ENCODE measurements around the gene DPYD.

DPYD gene

DNA sequence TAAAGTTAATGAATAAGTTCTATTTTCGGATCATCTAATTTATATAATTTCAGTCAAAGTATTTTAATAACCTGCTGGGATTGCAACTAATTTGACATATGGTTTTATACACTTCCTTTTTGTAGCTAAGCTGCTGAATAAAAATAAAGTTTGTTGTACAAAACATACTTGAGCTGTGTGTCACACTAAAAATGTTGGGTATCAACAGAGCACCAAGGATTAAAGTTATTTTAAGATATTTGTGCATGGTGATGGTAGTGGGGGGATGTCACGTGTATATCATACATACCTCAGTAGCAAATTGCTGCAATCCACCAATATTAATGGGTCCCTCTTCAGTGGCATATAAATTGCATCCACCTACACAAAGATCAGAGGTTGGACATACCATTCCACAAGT is 199.6 kb downstream of the DPYD start:
- peaks cover 7% of the 10 kb centered on the region for H3K9me3 Mint-ChIP-seq
- H3K27me3 Mint-ChIP-seq (ENCODE audit: low read depth): no peaks in the 10 kb centered on the region
- DNase-seq (ENCODE audit: low spot score): no peak
- no peak overlapping the region for H3K27ac Mint-ChIP-seq
- H3K4me1 Mint-ChIP-seq (ENCODE audit: low read depth): no peaks in the 10 kb centered on the region
- no peak overlapping the region for H3K4me3 Mint-ChIP-seq
- peaks cover 14% of the 10 kb centered on the region for H3K36me3 Mint-ChIP-seq (ENCODE audit: low read depth)

DNA sequence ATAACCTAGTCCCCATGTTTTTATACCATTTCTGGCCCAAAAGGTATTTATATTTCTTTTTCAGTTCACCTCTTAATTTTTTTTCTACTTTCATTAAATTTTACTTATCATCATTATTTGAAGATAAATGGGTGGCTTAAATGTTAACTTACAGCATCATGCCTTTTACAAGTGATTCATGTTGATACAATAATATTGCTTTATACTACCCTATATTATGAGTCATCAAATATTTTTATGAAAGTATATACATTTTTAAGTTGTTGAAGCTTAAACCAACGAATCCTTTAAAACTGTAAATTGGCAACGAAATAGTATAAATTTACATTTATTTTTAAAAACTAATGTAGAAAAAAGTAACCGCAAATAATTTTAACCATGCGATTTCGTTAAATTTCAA is 207.9 kb downstream of the DPYD start:
- Mint-ChIP-seq H3K9me3 (peaks cover 5% of the 10 kb centered on the region), H3K27ac (no peak overlapping the region), H3K36me3 (ENCODE audit: low read depth) (peaks cover 6% of the 10 kb centered on the region), H3K4me3 (no peak overlapping the region), H3K27me3 (ENCODE audit: low read depth) (no peaks in the 10 kb centered on the region), H3K4me1 (ENCODE audit: low read depth) (no peaks in the 10 kb centered on the region)
- DNase-seq (ENCODE audit: low spot score): no peak

DNA sequence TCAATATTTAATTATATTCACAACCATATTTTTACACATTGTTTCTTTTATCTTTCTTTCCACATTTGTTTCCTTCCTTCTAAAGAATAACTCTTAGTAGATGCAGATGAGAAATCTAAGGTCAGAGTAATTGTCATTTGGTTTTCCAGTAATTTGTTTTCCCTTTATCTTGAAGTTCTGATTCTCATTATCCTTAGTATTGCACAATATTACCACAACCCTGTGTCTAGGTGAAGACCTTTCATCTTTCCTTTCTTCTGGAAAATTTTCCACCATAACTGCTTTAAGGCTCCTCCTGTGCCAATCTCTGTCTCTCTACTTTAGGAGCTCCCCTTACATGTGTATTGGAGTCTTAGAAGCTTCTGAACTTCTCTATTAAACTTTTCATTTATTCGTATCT is 209.0 kb downstream of the DPYD start:
- no peak overlapping the region for H3K4me3 Mint-ChIP-seq
- no peak for DNase-seq (ENCODE audit: low spot score)
- H3K27ac Mint-ChIP-seq: no peak overlapping the region
- H3K9me3 Mint-ChIP-seq: no peaks in the 10 kb centered on the region
- H3K36me3 Mint-ChIP-seq (ENCODE audit: low read depth): no peaks in the 10 kb centered on the region
- H3K4me1 Mint-ChIP-seq (ENCODE audit: low read depth): no peaks in the 10 kb centered on the region
- H3K27me3 Mint-ChIP-seq (ENCODE audit: low read depth): no peaks in the 10 kb centered on the region

DNA sequence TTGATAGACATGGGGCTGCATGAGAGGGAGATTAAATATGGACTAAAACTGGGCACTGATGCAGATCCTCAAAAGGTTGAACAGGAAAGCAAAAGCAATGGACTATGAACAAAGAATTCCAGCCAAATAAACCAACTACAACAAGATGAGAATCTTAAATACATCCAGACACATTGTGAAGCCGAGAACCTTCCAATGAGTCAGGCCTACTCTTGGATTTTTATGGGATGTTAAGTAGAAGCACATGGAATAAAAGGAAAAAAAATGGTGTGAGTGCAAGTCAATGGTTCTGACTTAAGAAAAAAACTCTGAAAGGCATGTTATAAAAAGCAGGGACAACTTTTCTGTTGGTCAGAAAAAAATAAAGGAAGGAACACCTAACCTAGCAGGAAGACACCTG is 227.2 kb downstream of the DPYD start:
- DNase-seq (ENCODE audit: low spot score): no peak
- Mint-ChIP-seq H3K36me3 (ENCODE audit: low read depth) (peaks cover 3% of the 10 kb centered on the region), H3K9me3 (no peaks in the 10 kb centered on the region), H3K4me1 (ENCODE audit: low read depth) (no peaks in the 10 kb centered on the region), H3K27ac (no peak overlapping the region), H3K27me3 (ENCODE audit: low read depth) (no peaks in the 10 kb centered on the region), H3K4me3 (no peak overlapping the region)

DNA sequence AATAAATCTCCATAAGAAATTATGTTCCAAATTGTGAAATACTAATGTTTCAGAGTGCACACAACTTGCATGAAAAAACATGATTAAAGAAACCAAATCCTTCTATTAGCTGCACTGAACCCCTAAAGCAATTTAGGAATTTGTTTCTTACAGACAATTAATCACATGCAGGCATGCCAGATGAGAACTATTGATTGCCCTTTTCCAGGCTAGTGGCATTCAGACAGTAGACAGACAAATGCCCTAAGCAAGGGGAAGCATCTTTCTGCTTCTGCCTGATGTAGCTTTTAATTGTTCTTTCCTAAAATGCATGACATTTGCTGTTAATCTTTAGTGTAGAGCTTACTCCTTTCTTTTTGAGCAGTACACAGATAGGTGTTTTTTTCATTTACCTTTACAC is 229.5 kb downstream of the DPYD start:
- no peak for DNase-seq (ENCODE audit: low spot score)
- H3K27me3 Mint-ChIP-seq (ENCODE audit: low read depth): no peaks in the 10 kb centered on the region
- H3K27ac Mint-ChIP-seq: no peak overlapping the region
- peaks cover 5% of the 10 kb centered on the region for H3K36me3 Mint-ChIP-seq (ENCODE audit: low read depth)
- no peak overlapping the region for H3K4me3 Mint-ChIP-seq
- no peaks in the 10 kb centered on the region for H3K4me1 Mint-ChIP-seq (ENCODE audit: low read depth)
- no peaks in the 10 kb centered on the region for H3K9me3 Mint-ChIP-seq

DNA sequence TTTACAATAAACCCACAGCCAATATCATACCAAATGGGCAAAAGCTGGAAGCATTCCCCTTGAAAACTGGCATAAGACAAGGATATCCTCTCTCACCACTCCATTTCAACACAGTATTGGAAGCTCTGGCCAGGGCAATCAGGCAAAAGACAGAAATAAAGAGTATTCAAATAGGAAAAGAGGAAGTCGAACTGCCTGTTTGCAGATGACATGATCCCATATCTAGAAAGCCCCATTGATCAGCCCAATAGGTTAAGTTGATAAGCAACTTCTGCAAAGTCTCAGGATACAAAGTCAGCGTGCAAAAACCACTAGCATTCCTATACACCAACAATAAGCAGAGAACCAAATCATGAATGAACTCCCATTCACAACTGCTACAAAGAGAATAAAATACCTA is 235.5 kb downstream of the DPYD start:
- Mint-ChIP-seq H3K27me3 (ENCODE audit: low read depth) (no peaks in the 10 kb centered on the region), H3K36me3 (ENCODE audit: low read depth) (peaks cover 6% of the 10 kb centered on the region), H3K4me3 (no peak overlapping the region), H3K9me3 (no peaks in the 10 kb centered on the region), H3K27ac (no peak overlapping the region), H3K4me1 (ENCODE audit: low read depth) (peaks cover 3% of the 10 kb centered on the region)
- DNase-seq (ENCODE audit: low spot score): no peak

DNA sequence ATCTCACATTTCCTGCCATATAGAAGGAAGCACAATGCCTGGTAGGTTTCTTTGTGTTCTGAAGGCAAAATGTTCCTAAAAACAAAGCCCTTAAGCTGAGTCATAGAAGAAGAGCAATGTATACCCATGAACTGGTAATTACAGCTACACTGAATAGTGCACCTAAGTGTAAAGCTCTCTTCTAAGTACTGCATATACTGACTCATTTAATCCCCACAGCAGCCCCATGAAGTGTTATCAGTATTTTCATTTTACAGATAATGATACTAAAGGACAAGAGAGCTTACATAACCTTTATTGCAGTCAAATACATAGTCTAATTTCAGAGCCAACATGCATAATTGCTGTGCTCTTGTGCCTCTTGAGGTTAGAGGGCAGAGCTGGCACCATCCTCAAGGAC is 239.9 kb downstream of the DPYD start:
- no peak for DNase-seq (ENCODE audit: low spot score)

DNA sequence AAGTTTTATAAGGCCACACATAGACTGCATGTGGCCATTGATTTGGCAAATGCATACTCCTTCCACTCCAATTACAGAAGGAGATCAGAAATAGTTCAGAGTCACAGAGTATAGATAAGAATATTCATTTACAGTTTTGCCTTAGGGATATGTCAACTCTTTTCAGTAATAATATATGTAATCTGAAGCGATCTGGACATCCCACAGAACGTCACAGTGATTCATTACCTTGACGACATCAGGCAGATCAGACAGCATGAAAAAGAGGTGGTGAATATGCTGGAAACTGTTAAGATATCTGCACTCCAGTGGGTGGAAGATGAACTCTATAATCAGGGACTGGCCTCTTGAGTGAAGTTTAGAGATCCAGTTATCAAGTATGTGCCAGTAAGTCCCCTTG is 240.4 kb downstream of the DPYD start:
- H3K4me3 Mint-ChIP-seq: no peak overlapping the region
- H3K9me3 Mint-ChIP-seq: no peaks in the 10 kb centered on the region
- peaks cover 1% of the 10 kb centered on the region for H3K36me3 Mint-ChIP-seq (ENCODE audit: low read depth)
- no peaks in the 10 kb centered on the region for H3K27me3 Mint-ChIP-seq (ENCODE audit: low read depth)
- H3K4me1 Mint-ChIP-seq (ENCODE audit: low read depth): peaks cover 3% of the 10 kb centered on the region
- no peak overlapping the region for H3K27ac Mint-ChIP-seq
- no peak for DNase-seq (ENCODE audit: low spot score)

More for the DNA sequence above, 239.9 kb downstream of the DPYD start:
- Mint-ChIP-seq H3K9me3 (no peaks in the 10 kb centered on the region), H3K27ac (no peak overlapping the region), H3K36me3 (ENCODE audit: low read depth) (peaks cover 2% of the 10 kb centered on the region), H3K27me3 (ENCODE audit: low read depth) (no peaks in the 10 kb centered on the region), H3K4me1 (ENCODE audit: low read depth) (peaks cover 3% of the 10 kb centered on the region), H3K4me3 (no peak overlapping the region)

DNA sequence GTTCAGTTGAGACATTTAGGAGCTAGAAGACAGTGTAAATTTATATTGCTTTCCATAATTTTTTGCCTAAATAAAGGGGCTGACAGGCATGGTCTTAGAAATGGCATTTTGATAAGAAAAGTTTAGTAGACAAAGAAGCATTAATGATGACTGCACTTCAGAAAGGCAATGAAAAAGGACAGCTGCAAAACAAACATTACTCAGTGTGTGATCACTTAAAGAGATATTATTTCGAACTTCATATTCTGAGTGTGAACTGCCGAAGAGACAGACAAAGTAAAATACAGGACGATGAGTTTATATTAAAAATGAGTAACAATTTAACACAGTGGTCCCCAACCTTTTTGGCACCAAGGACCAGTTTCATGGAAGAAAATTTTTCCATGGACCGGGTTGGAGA is 243.1 kb downstream of the DPYD start:
- Mint-ChIP-seq H3K27ac (no peak overlapping the region), H3K27me3 (ENCODE audit: low read depth) (no peaks in the 10 kb centered on the region), H3K4me1 (ENCODE audit: low read depth) (peaks cover 3% of the 10 kb centered on the region), H3K4me3 (no peak overlapping the region), H3K36me3 (ENCODE audit: low read depth) (peaks cover 1% of the 10 kb centered on the region), H3K9me3 (no peaks in the 10 kb centered on the region)
- DNase-seq (ENCODE audit: low spot score): no peak

DNA sequence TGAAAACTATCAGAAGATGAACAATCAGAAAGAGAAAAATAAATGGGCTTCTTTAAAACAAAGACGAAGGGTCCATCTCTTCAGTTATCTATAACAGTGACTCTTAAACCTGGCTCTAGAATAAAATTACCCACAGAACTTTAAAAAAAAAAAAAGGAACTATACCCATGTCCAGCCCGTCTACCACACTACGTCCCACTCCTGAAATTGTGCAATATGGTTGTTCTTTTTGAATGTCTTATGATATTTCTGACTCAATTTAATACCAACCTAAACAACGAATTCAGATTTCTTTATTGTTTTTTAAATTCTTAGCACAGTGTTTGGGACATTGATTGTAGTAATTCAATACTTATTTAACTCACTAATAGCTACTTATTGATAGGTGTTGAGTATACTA is 246.3 kb downstream of the DPYD start:
- no peaks in the 10 kb centered on the region for H3K27me3 Mint-ChIP-seq (ENCODE audit: low read depth)
- peaks cover 1% of the 10 kb centered on the region for H3K36me3 Mint-ChIP-seq (ENCODE audit: low read depth)
- no peak overlapping the region for H3K4me3 Mint-ChIP-seq
- no peaks in the 10 kb centered on the region for H3K4me1 Mint-ChIP-seq (ENCODE audit: low read depth)
- DNase-seq (ENCODE audit: low spot score): no peak
- no peak overlapping the region for H3K27ac Mint-ChIP-seq
- H3K9me3 Mint-ChIP-seq: no peaks in the 10 kb centered on the region

DNA sequence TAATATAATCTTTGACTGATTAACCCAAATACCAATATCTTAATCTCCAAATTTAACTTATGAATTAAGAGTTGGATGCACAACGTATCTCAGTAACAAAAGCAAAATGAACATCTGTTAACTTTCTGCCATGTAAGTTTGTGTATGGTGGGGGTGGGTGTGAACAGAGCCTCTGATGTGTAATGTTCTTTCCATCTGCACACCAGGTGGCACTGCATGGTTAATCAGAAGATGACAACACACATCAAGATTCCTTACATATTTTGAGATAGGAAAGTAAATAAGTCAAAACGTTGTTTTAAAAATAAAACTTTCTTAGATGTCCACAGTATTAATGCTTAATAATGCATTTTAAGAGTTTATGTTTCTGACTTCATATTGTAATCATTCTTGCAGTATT is 251.9 kb downstream of the DPYD start:
- H3K27me3 Mint-ChIP-seq (ENCODE audit: low read depth): no peaks in the 10 kb centered on the region
- H3K27ac Mint-ChIP-seq: no peak overlapping the region
- H3K9me3 Mint-ChIP-seq: no peaks in the 10 kb centered on the region
- no peaks in the 10 kb centered on the region for H3K36me3 Mint-ChIP-seq (ENCODE audit: low read depth)
- no peaks in the 10 kb centered on the region for H3K4me1 Mint-ChIP-seq (ENCODE audit: low read depth)
- H3K4me3 Mint-ChIP-seq: no peak overlapping the region
- no peak for DNase-seq (ENCODE audit: low spot score)

DNA sequence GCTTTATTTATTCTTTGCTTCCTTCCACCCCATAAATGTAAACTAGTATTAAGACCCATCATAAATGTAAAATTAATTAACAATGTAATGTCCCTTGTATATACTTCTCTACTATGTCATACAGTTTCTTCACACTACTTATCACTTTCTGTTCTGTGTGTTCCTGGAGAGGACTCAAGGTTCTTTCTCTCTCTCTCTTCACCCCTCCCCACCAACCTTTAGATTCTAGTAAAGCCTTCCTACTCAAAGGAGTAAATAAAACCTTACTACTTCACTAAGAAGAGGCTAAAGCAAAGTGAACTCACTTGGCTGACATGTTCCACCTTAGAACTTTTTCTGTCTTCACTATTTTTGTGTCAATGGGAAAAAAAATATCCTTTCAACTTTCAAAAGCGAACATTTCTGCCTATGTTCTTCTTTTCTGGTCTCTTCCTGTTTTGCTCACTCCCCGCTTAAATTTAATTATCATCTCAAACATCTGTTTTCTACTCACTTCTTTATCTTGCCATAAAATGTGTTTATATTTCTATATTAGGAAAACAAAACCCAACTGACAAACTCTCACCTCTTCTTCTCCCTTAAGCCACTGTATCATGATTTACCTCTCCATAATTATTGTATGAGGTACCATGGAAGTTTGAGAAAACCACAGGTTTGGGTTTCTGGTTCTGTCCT is 260.3 kb downstream of the DPYD start:
- Mint-ChIP-seq H3K36me3 (ENCODE audit: low read depth) (no peaks in the 10 kb centered on the region), H3K27ac (no peak overlapping the region), H3K9me3 (no peaks in the 10 kb centered on the region), H3K27me3 (ENCODE audit: low read depth) (no peaks in the 10 kb centered on the region), H3K4me1 (ENCODE audit: low read depth) (no peaks in the 10 kb centered on the region), H3K4me3 (no peak overlapping the region)
- no peak for DNase-seq (ENCODE audit: low spot score)

DNA sequence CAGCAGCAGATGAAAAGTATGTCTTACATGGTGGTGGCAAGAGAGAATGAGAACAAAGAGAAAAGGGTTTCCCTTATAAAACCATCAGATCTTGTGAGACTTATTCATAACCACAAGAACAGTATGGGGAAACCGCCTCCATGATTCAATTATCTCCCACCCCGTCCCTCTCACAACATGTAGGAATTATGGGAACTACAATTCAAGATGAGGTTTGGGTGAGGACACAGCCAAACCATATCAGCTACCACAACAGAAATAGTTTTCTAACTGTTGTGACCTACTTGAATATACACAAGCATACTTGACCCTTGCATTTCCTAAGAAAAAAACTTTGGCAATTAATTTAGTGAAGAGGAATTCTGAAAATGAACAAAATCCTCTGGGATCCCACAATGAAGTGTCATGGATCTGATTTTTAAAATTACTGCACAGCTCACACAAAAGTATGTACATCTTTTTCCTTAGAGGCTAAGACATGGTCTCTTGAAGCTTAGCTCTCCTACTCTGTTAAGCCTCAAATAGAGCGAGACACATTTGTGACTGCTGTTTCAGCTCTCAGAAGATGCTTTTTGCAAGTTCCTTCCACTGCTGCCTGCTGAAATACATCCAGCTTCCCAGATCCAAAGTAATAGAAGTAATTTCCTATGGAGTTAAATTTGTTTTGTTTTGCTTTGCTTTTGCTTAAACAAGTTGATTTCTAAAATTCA is 265.8 kb downstream of the DPYD start:
- no peak for DNase-seq (ENCODE audit: low spot score)
- H3K27ac Mint-ChIP-seq: no peak overlapping the region
- no peaks in the 10 kb centered on the region for H3K27me3 Mint-ChIP-seq (ENCODE audit: low read depth)
- H3K4me3 Mint-ChIP-seq: no peak overlapping the region
- H3K4me1 Mint-ChIP-seq (ENCODE audit: low read depth): no peaks in the 10 kb centered on the region
- H3K9me3 Mint-ChIP-seq: no peaks in the 10 kb centered on the region
- no peaks in the 10 kb centered on the region for H3K36me3 Mint-ChIP-seq (ENCODE audit: low read depth)

DNA sequence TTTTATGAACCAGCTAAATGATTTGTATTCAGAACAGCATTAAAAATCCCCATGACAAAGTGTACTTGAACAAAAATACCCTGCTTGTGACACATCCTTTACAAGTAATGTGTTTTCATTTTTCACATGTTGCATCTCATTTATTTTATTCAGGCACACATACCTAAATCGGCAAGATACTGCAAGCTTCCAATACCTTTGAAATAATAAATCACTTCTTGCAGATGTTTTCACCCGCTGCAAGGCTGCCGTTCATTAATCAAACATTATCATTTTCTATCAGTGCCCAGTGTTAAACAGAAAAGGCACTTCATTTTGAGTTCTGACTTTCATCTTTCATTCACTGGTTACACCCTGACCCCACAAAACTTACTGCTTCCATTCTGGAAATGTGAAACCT is 269.6 kb downstream of the DPYD start:
- no peak overlapping the region for H3K4me3 Mint-ChIP-seq
- no peaks in the 10 kb centered on the region for H3K4me1 Mint-ChIP-seq (ENCODE audit: low read depth)
- no peaks in the 10 kb centered on the region for H3K27me3 Mint-ChIP-seq (ENCODE audit: low read depth)
- no peak overlapping the region for H3K27ac Mint-ChIP-seq
- peaks cover under 1% of the 10 kb centered on the region for H3K36me3 Mint-ChIP-seq (ENCODE audit: low read depth)
- peaks cover 6% of the 10 kb centered on the region for H3K9me3 Mint-ChIP-seq
- DNase-seq (ENCODE audit: low spot score): no peak

DNA sequence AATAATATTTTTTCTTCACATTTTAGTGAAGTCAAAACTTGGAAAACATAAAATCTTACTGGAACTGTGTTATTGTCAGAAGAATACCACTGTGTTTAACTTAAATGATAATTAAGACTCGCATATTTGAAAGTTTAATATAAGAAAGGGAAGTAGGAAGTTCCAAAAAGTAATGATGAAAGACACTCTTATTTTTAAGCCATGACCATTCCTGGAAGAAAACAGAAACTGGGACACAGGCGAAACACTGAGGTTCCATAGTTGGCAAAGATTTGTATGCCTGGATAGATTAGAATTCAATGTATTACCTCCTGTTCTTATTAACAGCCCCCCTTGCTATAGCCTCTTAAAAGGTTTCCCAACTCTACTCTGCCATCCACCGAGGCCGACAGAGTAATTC is 271.2 kb downstream of the DPYD start:
- H3K27me3 Mint-ChIP-seq (ENCODE audit: low read depth): no peaks in the 10 kb centered on the region
- no peaks in the 10 kb centered on the region for H3K4me1 Mint-ChIP-seq (ENCODE audit: low read depth)
- H3K4me3 Mint-ChIP-seq: no peak overlapping the region
- H3K36me3 Mint-ChIP-seq (ENCODE audit: low read depth): peaks cover 2% of the 10 kb centered on the region
- peaks cover 14% of the 10 kb centered on the region for H3K9me3 Mint-ChIP-seq
- DNase-seq (ENCODE audit: low spot score): no peak
- no peak overlapping the region for H3K27ac Mint-ChIP-seq

Measured in T-helper 2 cell treated with Interferon-gamma antibody and Interleukin-4, amounts not matched to agents 5 μg/mL and 100 μg/mL, for 36 hours (primary cell).